GM19023 (cell line): ENCODE measurements around the gene PIAS2.
"Not testable (repeated sequence)": the region's sequence is repeated elsewhere in the genome, so short reads cannot be mapped to it uniquely, and the experiment has no call there.

Experiments
- ATAC-seq: cut with Tn5 transposase; IDR thresholded peaks from one replicate; pipeline ENCODE4 v1.9.1; 2021; ENCODE audit warnings: mild to moderate bottlenecking, moderate library complexity; ENCODE audit not compliant: unreplicated experiment

PIAS2 gene

GRCh38 chr18:46832849-46833248 lies 84.5 kb downstream of the PIAS2 start:
- no peak for ATAC-seq

GRCh38 chr18:46832422-46832821 lies 84.9 kb downstream of the PIAS2 start:
- not testable (repeated sequence) for ATAC-seq

- no peak for ATAC-seq
These were observed 85.9 kb downstream of the PIAS2 start for GRCh38 chr18:46831434-46831833.

- ATAC-seq = no peak
These were observed 86.7 kb downstream of the PIAS2 start for GRCh38 chr18:46830633-46831032.

- ATAC-seq = no peak
These were observed 87.4 kb downstream of the PIAS2 start for GRCh38 chr18:46829947-46830346.

GRCh38 chr18:46829531-46829930 lies 87.8 kb downstream of the PIAS2 start:
- no peak for ATAC-seq

- ATAC-seq = no peak
These were observed 95.2 kb downstream of the PIAS2 start for GRCh38 chr18:46821856-46822711.

GRCh38 chr18:46820863-46821262 lies 96.4 kb downstream of the PIAS2 start:
- no peak for ATAC-seq

GRCh38 chr18:46815661-46816060 lies 101.6 kb downstream of the PIAS2 start:
- ATAC-seq = no peak

- no peak for ATAC-seq
These were observed 102.9 kb downstream of the PIAS2 start for GRCh38 chr18:46814399-46814798.

GRCh38 chr18:46812311-46812710 lies 105.0 kb downstream of the PIAS2 start:
- ATAC-seq = no peak

- no peak for ATAC-seq
These were observed 106.8 kb downstream of the PIAS2 start for GRCh38 chr18:46810481-46811000.

GRCh38 chr18:46809145-46809544 lies 108.2 kb downstream of the PIAS2 start:
- ATAC-seq = no peak

GRCh38 chr18:46795945-46796344 lies 121.4 kb downstream of the PIAS2 start:
- ATAC-seq = not testable (repeated sequence)

- no peak for ATAC-seq
These were observed 122.7 kb downstream of the PIAS2 start for GRCh38 chr18:46794607-46795006.

- ATAC-seq = no peak
These were observed 123.7 kb downstream of the PIAS2 start for GRCh38 chr18:46793565-46793964.

- ATAC-seq = no peak
These were observed 128.2 kb downstream of the PIAS2 start for GRCh38 chr18:46789088-46789487.

- ATAC-seq = no peak
These were observed 129.6 kb downstream of the PIAS2 start for GRCh38 chr18:46787674-46788073.

GRCh38 chr18:46772357-46772756 lies 144.9 kb downstream of the PIAS2 start:
- ATAC-seq = no peak

GRCh38 chr18:46771141-46771540 lies 146.2 kb downstream of the PIAS2 start:
- ATAC-seq = no peak

- no peak for ATAC-seq
These were observed 146.6 kb downstream of the PIAS2 start for GRCh38 chr18:46770708-46771107.

GRCh38 chr18:46768166-46768921 lies 149.0 kb downstream of the PIAS2 start:
- no peak for ATAC-seq
